Activated T-helper 17 cell treated with anti-CD3 and anti-CD28 coated beads, Interleukin-2, amount 50 U/mL, for 72 hours (primary cell): ENCODE data around the gene PHC1. TPM values are rescaled to one million over a fixed set of nuclear protein-coding genes. Genes with fewer than 3 reads are reported as not detected.
A peak's percentile ranks its signal among the peaks of the same experiment; 100 is the strongest.
"Not testable (repeated sequence)": the region's sequence is repeated elsewhere in the genome, so short reads cannot be mapped to it uniquely, and the experiment has no call there.

Experiments used
- ATAC-seq: fragments of 150-1000 bp; cut with Tn5 transposase; replicated peaks from 2 replicates; pipeline ENCODE4 v1.10.0; 2021; ENCODE audit warnings: mild to moderate bottlenecking, moderate library complexity
- H3K27ac Mint-ChIP-seq: one replicate; pipeline ENCODE4 v1.8.0; 2022; ENCODE audit warnings: mixed read lengths
- H3K27me3 Mint-ChIP-seq: one replicate; pipeline ENCODE4 v1.8.0; 2022; ENCODE audit warnings: mixed read lengths
- H3K36me3 Mint-ChIP-seq: one replicate; pipeline ENCODE4 v1.8.0; 2022; ENCODE audit warnings: low read depth, mild to moderate bottlenecking, mixed read lengths
- H3K4me1 Mint-ChIP-seq: one replicate; pipeline ENCODE4 v1.8.0; 2022; ENCODE audit warnings: mixed read lengths
- H3K4me3 Mint-ChIP-seq: one replicate; pipeline ENCODE4 v1.8.0; 2022; ENCODE audit warnings: mild to moderate bottlenecking, mixed read lengths
- H3K9me3 Mint-ChIP-seq: one replicate; pipeline ENCODE4 v1.8.0; 2022; ENCODE audit warnings: mixed read lengths
- total RNA-seq, 2 donors: library from RNA; stranded (reverse); gene quantifications; one replicate each; pipeline ENCODE4 v1.2.3, GENCODE V29; 2022

PHC1 gene
- total RNA-seq, 2 donors from 2014 or later, result 13.0 to 17.0 TPM

GRCh38 chr12:8922544-8922943 is 8.2 kb downstream of the PHC1 start:
- Mint-ChIP-seq H3K27me3 (no peaks in the 10 kb centered on the region), H3K4me3 (no peak overlapping the region), H3K27ac (peak overlapping the region; percentile 24), H3K9me3 (no peaks in the 10 kb centered on the region), H3K4me1 (no peaks in the 10 kb centered on the region), H3K36me3 (peaks cover 30% of the 10 kb centered on the region)
- no peak for ATAC-seq

- H3K27ac Mint-ChIP-seq, result peak overlapping the region; percentile 26
- not testable (repeated sequence) for ATAC-seq, H3K4me1 Mint-ChIP-seq, H3K4me3 Mint-ChIP-seq, H3K27me3 Mint-ChIP-seq, H3K9me3 Mint-ChIP-seq
- peaks cover 51% of the 10 kb centered on the region for H3K36me3 Mint-ChIP-seq
These were observed 16.5 kb downstream of the PHC1 start for GRCh38 chr12:8930655-8931323.

GRCh38 chr12:8932464-8932863 is 18.2 kb downstream of the PHC1 start:
- H3K36me3 Mint-ChIP-seq, result peaks cover 66% of the 10 kb centered on the region
- H3K27me3 Mint-ChIP-seq, H3K9me3 Mint-ChIP-seq, H3K4me1 Mint-ChIP-seq, H3K27ac Mint-ChIP-seq, ATAC-seq, H3K4me3 Mint-ChIP-seq: not testable (repeated sequence)

GRCh38 chr12:8934080-8934479 is 19.8 kb downstream of the PHC1 start:
- not testable (repeated sequence) for H3K4me3 Mint-ChIP-seq, ATAC-seq, H3K9me3 Mint-ChIP-seq, H3K27me3 Mint-ChIP-seq, H3K27ac Mint-ChIP-seq, H3K4me1 Mint-ChIP-seq
- peaks cover 80% of the 10 kb centered on the region for H3K36me3 Mint-ChIP-seq

GRCh38 chr12:8936735-8937134 is 22.4 kb downstream of the PHC1 start:
- H3K4me3 Mint-ChIP-seq, result no peak overlapping the region
- ATAC-seq, result no peak
- H3K9me3 Mint-ChIP-seq, result no peaks in the 10 kb centered on the region
- H3K4me1 Mint-ChIP-seq, result no peaks in the 10 kb centered on the region
- peaks cover 75% of the 10 kb centered on the region for H3K36me3 Mint-ChIP-seq
- H3K27ac Mint-ChIP-seq, result no peak overlapping the region
- no peaks in the 10 kb centered on the region for H3K27me3 Mint-ChIP-seq

GRCh38 chr12:8937842-8938442 is 23.6 kb downstream of the PHC1 start:
- H3K9me3 Mint-ChIP-seq, H3K27me3 Mint-ChIP-seq, ATAC-seq, H3K4me3 Mint-ChIP-seq, H3K4me1 Mint-ChIP-seq, H3K27ac Mint-ChIP-seq: not testable (repeated sequence)
- peaks cover 79% of the 10 kb centered on the region for H3K36me3 Mint-ChIP-seq

- Mint-ChIP-seq H3K9me3 (no peaks in the 10 kb centered on the region), H3K4me3 (no peak overlapping the region), H3K36me3 (peaks cover 86% of the 10 kb centered on the region), H3K27ac (peak overlapping the region; percentile 31), H3K27me3 (no peaks in the 10 kb centered on the region), H3K4me1 (peaks cover 10% of the 10 kb centered on the region)
- ATAC-seq, result no peak
These were observed 27.6 kb downstream of the PHC1 start for GRCh38 chr12:8941691-8942478.

GRCh38 chr12:8943565-8944186 is 29.4 kb downstream of the PHC1 start:
- Mint-ChIP-seq H3K9me3 (no peaks in the 10 kb centered on the region), H3K4me3 (no peak overlapping the region), H3K4me1 (peaks cover 24% of the 10 kb centered on the region), H3K27me3 (no peaks in the 10 kb centered on the region), H3K27ac (peak overlapping the region; percentile 33), H3K36me3 (peaks cover 80% of the 10 kb centered on the region)
- no peak for ATAC-seq

- peak overlapping the region; percentile 71 for H3K27ac Mint-ChIP-seq
- H3K9me3 Mint-ChIP-seq, result no peaks in the 10 kb centered on the region
- no peak for ATAC-seq
- H3K4me1 Mint-ChIP-seq, result peaks cover 30% of the 10 kb centered on the region
- no peaks in the 10 kb centered on the region for H3K27me3 Mint-ChIP-seq
- peak overlapping the region; percentile 96 for H3K4me3 Mint-ChIP-seq
- H3K36me3 Mint-ChIP-seq, result peaks cover 69% of the 10 kb centered on the region
These were observed 32.4 kb downstream of the PHC1 start for GRCh38 chr12:8946733-8947132.

GRCh38 chr12:8947737-8948136 is 33.4 kb downstream of the PHC1 start:
- Mint-ChIP-seq H3K4me3 (peak overlapping the region; percentile 96), H3K4me1 (peaks cover 38% of the 10 kb centered on the region), H3K27ac (peak overlapping the region; percentile 71), H3K36me3 (peaks cover 59% of the 10 kb centered on the region), H3K27me3 (no peaks in the 10 kb centered on the region), H3K9me3 (peaks cover under 1% of the 10 kb centered on the region)
- no peak for ATAC-seq

GRCh38 chr12:8948701-8949341 is 34.5 kb downstream of the PHC1 start:
- H3K27ac Mint-ChIP-seq, result peak overlapping the region; percentile 98
- peak overlapping the region; percentile 96 for H3K4me3 Mint-ChIP-seq
- peaks cover 6% of the 10 kb centered on the region for H3K9me3 Mint-ChIP-seq
- peaks cover 46% of the 10 kb centered on the region for H3K4me1 Mint-ChIP-seq
- no peaks in the 10 kb centered on the region for H3K27me3 Mint-ChIP-seq
- H3K36me3 Mint-ChIP-seq, result peaks cover 48% of the 10 kb centered on the region
- ATAC-seq, result no peak

GRCh38 chr12:8949342-8950220 is 35.3 kb downstream of the PHC1 start, which contains the start of gene M6PR:
M6PR (minus strand) TSS chr12:8949645; CDS start chr12:8946404, 3,241 bp downstream.
- peaks cover 40% of the 10 kb centered on the region for H3K36me3 Mint-ChIP-seq
- peak; percentile 84 for ATAC-seq
- H3K27me3 Mint-ChIP-seq, result no peaks in the 10 kb centered on the region
- peak within 1 kb of the TSS; percentile 96 for H3K4me3 Mint-ChIP-seq
- peak within 1 kb of the TSS; percentile 98 for H3K27ac Mint-ChIP-seq
- H3K4me1 Mint-ChIP-seq, result peaks cover 53% of the 10 kb centered on the region
- H3K9me3 Mint-ChIP-seq, result peaks cover 6% of the 10 kb centered on the region

- peak overlapping the region; percentile 98 for H3K27ac Mint-ChIP-seq
- peaks cover 53% of the 10 kb centered on the region for H3K4me1 Mint-ChIP-seq
- H3K36me3 Mint-ChIP-seq, result peaks cover 34% of the 10 kb centered on the region
- H3K4me3 Mint-ChIP-seq, result peak overlapping the region; percentile 96
- no peaks in the 10 kb centered on the region for H3K27me3 Mint-ChIP-seq
- H3K9me3 Mint-ChIP-seq, result peaks cover 6% of the 10 kb centered on the region
- ATAC-seq, result peak; percentile 16
These were observed 35.9 kb downstream of the PHC1 start for GRCh38 chr12:8950221-8950527.
